K562 (cell line): ENCODE data around the gene CABP4. TPM values are rescaled to one million over a fixed set of nuclear protein-coding genes. Genes with fewer than 3 reads are reported as not detected.

Experiments
- ASH1L ChIP-seq: fragments of 450-650 bp; IDR thresholded peaks from 2 replicates; pipeline ENCODE4 v1.6.1; 2018; ENCODE audit warnings: borderline replicate concordance, mild to moderate bottlenecking, low read depth; ENCODE audit not compliant: partially characterized antibody
- ATF2 ChIP-seq: sonication (generic); formaldehyde crosslinking; IDR thresholded peaks from 2 replicates; pipeline ENCODE4 v1.8.1; 2022; ENCODE audit warnings: missing genetic modification reagents
- CBX2 ChIP-seq: fragments of 200-600 bp; sonication (generic); IDR thresholded peaks from one replicate; pipeline ENCODE4 v1.6.1; 2012; ENCODE audit warnings: mild to moderate bottlenecking, low read length, inconsistent platforms; ENCODE audit not compliant: insufficient read depth, poor library complexity, severe bottlenecking
- CLOCK ChIP-seq: fragments of 250-450 bp; sonication (Bioruptor Pico); IDR thresholded peaks from 2 replicates; pipeline ENCODE4 v1.4.0; 2020; ENCODE audit warnings: mild to moderate bottlenecking, moderate library complexity, borderline replicate concordance
- DNMT1 ChIP-seq: fragments of 450-650 bp; IDR thresholded peaks from 2 replicates; pipeline ENCODE4 v1.6.1; 2016; ENCODE audit warnings: antibody characterized with exemption, mild to moderate bottlenecking
- ELF4 ChIP-seq: fragments of 450-650 bp; formaldehyde crosslinking; IDR thresholded peaks from 2 replicates; pipeline ENCODE4 v1.4.0; 2022; ENCODE audit warnings: missing genetic modification characterization
- ESRRB ChIP-seq: fragments of 250-450 bp; sonication (Bioruptor Pico); IDR thresholded peaks from 2 replicates; pipeline ENCODE4 v1.5.0; 2020; ENCODE audit warnings: mild to moderate bottlenecking, moderate library complexity, borderline replicate concordance
- HNRNPLL ChIP-seq: fragments of 200-400 bp; formaldehyde crosslinking; IDR thresholded peaks from 2 replicates; pipeline ENCODE4 v1.6.1; 2017; ENCODE audit warnings: low read length, low read depth, mild to moderate bottlenecking; ENCODE audit not compliant: poor library complexity, severe bottlenecking
- MNT ChIP-seq, 2 experiments: fragments of 450-650 bp; conservative IDR thresholded peaks; 2 replicates each; pipeline ENCODE4 v1.6.1; 2017; ENCODE audit warnings: mild to moderate bottlenecking in 2 of 2, moderate library complexity in 2 of 2
- NFIC ChIP-seq: fragments of 450-650 bp; IDR thresholded peaks from 2 replicates; pipeline ENCODE4 v1.6.1; 2017; ENCODE audit warnings: mild to moderate bottlenecking, inconsistent platforms
- NKRF ChIP-seq: fragments of 450-650 bp; IDR thresholded peaks from 2 replicates; pipeline ENCODE4 v1.6.1; 2016; ENCODE audit warnings: borderline replicate concordance
- PTRF ChIP-seq: fragments of 450-650 bp; IDR thresholded peaks from 2 replicates; pipeline ENCODE4 v1.6.1; 2016; ENCODE audit warnings: mild to moderate bottlenecking, missing genetic modification characterization, missing compliant biosample characterization
- PTTG1 ChIP-seq: fragments of 450-650 bp; IDR thresholded peaks from 2 replicates; pipeline ENCODE4 v1.6.1; 2016; ENCODE audit warnings: low read depth, mild to moderate bottlenecking, missing genetic modification characterization, missing compliant biosample characterization
- SLC30A9 ChIP-seq: fragments of 250-450 bp; sonication (Bioruptor Pico); IDR thresholded peaks from 2 replicates; pipeline ENCODE4 v1.8.0; 2022; ENCODE audit warnings: mild to moderate bottlenecking, moderate library complexity
- SREBF2 ChIP-seq: sonication (generic); formaldehyde crosslinking; IDR thresholded peaks from 2 replicates; pipeline ENCODE4 v1.4.0; 2020; ENCODE audit warnings: mild to moderate bottlenecking, missing genetic modification reagents
- SUPT5H ChIP-seq: fragments of 450-650 bp; IDR thresholded peaks from 2 replicates; pipeline ENCODE4 v1.6.1; 2016
- THRAP3 ChIP-seq: fragments of 450-650 bp; IDR thresholded peaks from 2 replicates; pipeline ENCODE4 v1.6.1; 2016; ENCODE audit warnings: mild to moderate bottlenecking, inconsistent platforms, borderline replicate concordance
- ZNF134 ChIP-seq: fragments of 250-450 bp; sonication (Bioruptor Pico); conservative IDR thresholded peaks from 2 replicates; pipeline ENCODE4 v1.4.0; 2020
- ZNF217 ChIP-seq: sonication (generic); formaldehyde crosslinking; IDR thresholded peaks from 2 replicates; pipeline ENCODE4 v1.8.0; 2022; ENCODE audit warnings: mild to moderate bottlenecking, missing genetic modification reagents
- ZNF77 ChIP-seq: fragments of 250-450 bp; sonication (Bioruptor Pico); IDR thresholded peaks from 2 replicates; pipeline ENCODE4 v1.5.0; 2020
- polyA plus RNA-seq, 8 experiments: library from polyadenylated mRNA; depleted of rRNA in 4 of 8; stranded (reverse) in 5 of 8; unstranded in 3 of 8; fragments of >200 nt; fragmentation: Nextera tagmentation in 2 of 8; fragmentation: Illumina TruSeq in 1 of 8; extraction: Ambion mirVana in 2 of 8; extraction: Trizol in 1 of 8; gene quantifications; 2 replicates each; pipeline versions ENCODE4 v1.2.1 to v1.2.3, GENCODE V29; 2011 to 2014; ENCODE audit warnings: inconsistent platforms in 1 of 8, missing spikeins in 1 of 8
- total RNA-seq, 7 experiments: library from RNA; depleted of rRNA in 6 of 7; stranded (reverse); fragments of >200 nt in 6 of 7; fragmentation: Illumina TruSeq in 2 of 7; extraction: Trizol in 2 of 7; gene quantifications; 2 replicates each; pipeline versions ENCODE4 v1.2.1 to v1.2.3, GENCODE V29; 2011 to 2021; ENCODE audit warnings: low replicate concordance in 1 of 7

CABP4 gene
- total and polyA plus RNA-seq, 9 of the 15 experiments (the other 6 are each of a cell fraction or from before 2014, with no cell fraction given) = 0.11 TPM; not detected in 8

GRCh38 chr11:67505605-67506396 is 50.6 kb downstream of the CABP4 start (continued):
- TF ChIP-seq ELF4 (CRISPR knock-in tag) (no peak), HNRNPLL (no peak), ZNF134 (CRISPR knock-in tag) (no peak), ESRRB (CRISPR knock-in tag) (no peak), THRAP3 (no peak), SLC30A9 (no peak), ZNF77 (CRISPR knock-in tag) (no peak), MNT (conservative IDR thresholded peaks at IDR 0.05) (no peak; a peak in 1 of 4 replicates), NFIC (peak; percentile 31; the same call in 1 of the 2 replicates), ATF2 (CRISPR knock-in tag) (no peak), CBX2 (no peak), SREBF2 (CRISPR knock-in tag) (no peak), ZNF217 (CRISPR knock-in tag) (no peak), SUPT5H (no peak), ASH1L (no peak), CLOCK (CRISPR knock-in tag) (no peak), PTRF (tag) (no peak), NKRF (no peak; the same call in none of the 2 replicates), DNMT1 (no peak), PTTG1 (tag) (no peak)
